ENCODE results near the gene VWC2L. TPM values are rescaled to one million over a fixed set of nuclear protein-coding genes. Genes with fewer than 3 reads are reported as not detected.

The VWC2L gene
- total and polyA plus RNA-seq, 2 of the 4 experiments (the other 2 are of a cell fraction), result not detected

DNA sequence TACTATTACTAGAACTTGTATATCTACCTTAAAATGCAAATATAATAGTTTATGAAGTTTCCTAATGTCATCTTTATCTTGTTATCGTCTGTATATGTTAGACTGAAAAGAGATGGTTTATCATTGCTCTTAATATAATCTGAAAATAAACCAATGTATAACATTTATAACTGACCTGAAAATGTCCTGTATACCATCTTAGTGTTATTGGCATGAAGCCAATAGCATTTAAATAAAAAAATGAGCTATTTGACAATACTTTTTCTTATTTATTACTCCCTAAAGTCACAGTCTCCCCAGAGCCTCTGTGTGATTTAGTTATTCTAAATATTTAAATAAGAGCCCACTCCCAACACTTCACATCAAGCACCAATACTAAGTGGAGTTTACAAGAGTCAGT lies 1.8 kb downstream of the VWC2L start:
- Histone ChIP-seq H2AFZ (replicated peaks; ENCODE audit: low read length, poor library complexity) (no peak overlapping the region), H3K9ac (ENCODE audit: low read depth, low read length) (no peak overlapping the region), H4K8ac (ENCODE audit: low read depth in 2 of 2, low read length in 2 of 2) (no peak overlapping the region), H2AK9ac (replicated peaks; ENCODE audit: low read depth, low read length, poor library complexity) (no peak overlapping the region), H3K4me1 (ENCODE audit: control insufficient read depth, insufficient read depth, low read length) (no peaks in the 10 kb centered on the region), H3K23ac (ENCODE audit: low read depth, low read length) (no peak overlapping the region), H3K4ac (ENCODE audit: low read depth, low read length) (no peak overlapping the region), H3K79me1 (ENCODE audit: low read depth in 1 of 2, low read length in 2 of 2) (no peaks in the 10 kb centered on the region), H4K91ac (ENCODE audit: insufficient read depth, low read depth, low read length) (no peak overlapping the region), H2BK20ac (ENCODE audit: low read depth, low read length) (no peak overlapping the region), H3K14ac (replicated peaks; ENCODE audit: low read depth, low read length) (no peak overlapping the region), H2AK5ac (ENCODE audit: low read depth, low read length) (no peak overlapping the region), H3K4me3 (ENCODE audit: insufficient read depth, low read depth, low read length) (no peak overlapping the region), H3K18ac (ENCODE audit: low read depth, low read length) (no peak overlapping the region), H2BK5ac (ENCODE audit: low read depth, low read length, poor library complexity, severe bottlenecking) (no peak overlapping the region), H3K56ac (ENCODE audit: extremely low read depth, insufficient read depth, low read length) (no peak overlapping the region), H3K36me3 (ENCODE audit: control insufficient read depth, insufficient read depth, low read length) (no peaks in the 10 kb centered on the region), H3K4me2 (ENCODE audit: low read depth, low read length) (no peak overlapping the region), H3K27ac (ENCODE audit: insufficient read depth, low read length) (no peak overlapping the region), H3K9me3 (ENCODE audit: control insufficient read depth, insufficient read depth, low read length) (no peaks in the 10 kb centered on the region), H4K5ac (ENCODE audit: low read depth, low read length) (no peak overlapping the region), H3K9me1 (ENCODE audit: insufficient read depth, low read length) (no peaks in the 10 kb centered on the region), H2BK120ac (ENCODE audit: low read depth, low read length) (no peak overlapping the region), H3K27me3 (ENCODE audit: control insufficient read depth, insufficient read depth, low read length) (no peaks in the 10 kb centered on the region), H2BK15ac (ENCODE audit: low read depth, low read length) (no peak overlapping the region), H4K20me1 (ENCODE audit: insufficient read depth, low read length) (no peaks in the 10 kb centered on the region)
- dilution Hi-C loops (cut with HindIII; ENCODE audit: low sequenced_read_pairs, unreplicated experiment) (no loop called here), intact Hi-C loops (cut with micrococcal nuclease) (loop anchor here (5.0 to 10.0 kb wide), 4 partner anchors 395 to 795 kb away; partner anchors contain the start of gene BARD1), in situ Hi-C loops (cut with MboI; ENCODE audit: low sequenced_read_pairs) (no loop called here)
- ATAC-seq (ENCODE audit: low read depth), result no peak
- BruUV-seq (replicated peaks), result no TSS peak
- no CpG with 5 or more reads among the region's 1 CpG for WGBS, 2 experiments (ENCODE audit: extremely low coverage in 2 of 2, insufficient read length in 1 of 2)
- DNase-seq, result no peak
- CTCF ChIA-PET, result no interaction called here
- POLR2A ChIA-PET (ENCODE audit: unreplicated experiment), result no interaction called here
- TF ChIP-seq MAFK (IDR thresholded peaks at IDR 0.05; ENCODE audit: low read depth, low read length), result no peak
- no peak for TF ChIP-seq CHD1 (IDR thresholded peaks at IDR 0.05; ENCODE audit: low read depth, low read length)
- TF ChIP-seq RFX5 (IDR thresholded peaks at IDR 0.05; ENCODE audit: low read depth, low read length), result no peak
- TF ChIP-seq, protein P1, sequence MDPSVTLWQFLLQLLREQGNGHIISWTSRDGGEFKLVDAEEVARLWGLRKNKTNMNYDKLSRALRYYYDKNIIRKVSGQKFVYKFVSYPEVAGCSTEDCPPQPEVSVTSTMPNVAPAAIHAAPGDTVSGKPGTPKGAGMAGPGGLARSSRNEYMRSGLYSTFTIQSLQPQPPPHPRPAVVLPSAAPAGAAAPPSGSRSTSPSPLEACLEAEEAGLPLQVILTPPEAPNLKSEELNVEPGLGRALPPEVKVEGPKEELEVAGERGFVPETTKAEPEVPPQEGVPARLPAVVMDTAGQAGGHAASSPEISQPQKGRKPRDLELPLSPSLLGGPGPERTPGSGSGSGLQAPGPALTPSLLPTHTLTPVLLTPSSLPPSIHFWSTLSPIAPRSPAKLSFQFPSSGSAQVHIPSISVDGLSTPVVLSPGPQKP (IDR thresholded peaks at IDR 0.05; ENCODE audit: borderline replicate concordance, low read depth, low read length), result no peak
- TF ChIP-seq, protein P2, sequence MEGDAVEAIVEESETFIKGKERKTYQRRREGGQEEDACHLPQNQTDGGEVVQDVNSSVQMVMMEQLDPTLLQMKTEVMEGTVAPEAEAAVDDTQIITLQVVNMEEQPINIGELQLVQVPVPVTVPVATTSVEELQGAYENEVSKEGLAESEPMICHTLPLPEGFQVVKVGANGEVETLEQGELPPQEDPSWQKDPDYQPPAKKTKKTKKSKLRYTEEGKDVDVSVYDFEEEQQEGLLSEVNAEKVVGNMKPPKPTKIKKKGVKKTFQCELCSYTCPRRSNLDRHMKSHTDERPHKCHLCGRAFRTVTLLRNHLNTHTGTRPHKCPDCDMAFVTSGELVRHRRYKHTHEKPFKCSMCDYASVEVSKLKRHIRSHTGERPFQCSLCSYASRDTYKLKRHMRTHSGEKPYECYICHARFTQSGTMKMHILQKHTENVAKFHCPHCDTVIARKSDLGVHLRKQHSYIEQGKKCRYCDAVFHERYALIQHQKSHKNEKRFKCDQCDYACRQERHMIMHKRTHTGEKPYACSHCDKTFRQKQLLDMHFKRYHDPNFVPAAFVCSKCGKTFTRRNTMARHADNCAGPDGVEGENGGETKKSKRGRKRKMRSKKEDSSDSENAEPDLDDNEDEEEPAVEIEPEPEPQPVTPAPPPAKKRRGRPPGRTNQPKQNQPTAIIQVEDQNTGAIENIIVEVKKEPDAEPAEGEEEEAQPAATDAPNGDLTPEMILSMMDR (conservative IDR thresholded peaks at IDR 0.05; ENCODE audit: low read depth, low read length), result no peak
- no peak for TF ChIP-seq POLR2A (IDR thresholded peaks at IDR 0.05; ENCODE audit: low read depth, low read length)
- TF ChIP-seq CEBPB (IDR thresholded peaks at IDR 0.05; ENCODE audit: low read depth, low read length), result no peak
- no peak for TF ChIP-seq SMC3 (IDR thresholded peaks at IDR 0.05; ENCODE audit: low read depth, low read length)

All from IMR-90 (cell line).